ENCODE results near the gene PTMS.

The PTMS gene

GRCh38 chr12:6817662-6818157 is 51.5 kb downstream of the PTMS start (continued):
- peak; percentile 57; the same call in 1 of the 2 replicates for TF ChIP-seq ZNF473 (tag by site-specific recombination; IDR thresholded peaks at IDR 0.05)
- TF ChIP-seq ZNF214 (tag by site-specific recombination; IDR thresholded peaks at IDR 0.05; ENCODE audit: borderline replicate concordance): no peak
- no peak for TF ChIP-seq ZNF423 (tag by site-specific recombination; IDR thresholded peaks at IDR 0.05)
- no peak for TF ChIP-seq ZNF596 (tag by site-specific recombination; IDR thresholded peaks at IDR 0.05)
- TF ChIP-seq IKZF3 (tag by site-specific recombination; IDR thresholded peaks at IDR 0.05): no peak
- TF ChIP-seq ZNF138 (tag by site-specific recombination; IDR thresholded peaks at IDR 0.05; ENCODE audit: borderline replicate concordance): no peak
- TF ChIP-seq KLF17 (tag by site-specific recombination; IDR thresholded peaks at IDR 0.05): no peak
- no peak for TF ChIP-seq KLF7 (tag by site-specific recombination; IDR thresholded peaks at IDR 0.05; ENCODE audit: borderline replicate concordance)
- TF ChIP-seq REPIN1 (tag by site-specific recombination; IDR thresholded peaks at IDR 0.05; ENCODE audit: low read depth): no peak
- TF ChIP-seq ZFP3 (tag by site-specific recombination; IDR thresholded peaks at IDR 0.05; ENCODE audit: low read depth): no peak
- no peak for TF ChIP-seq ZNF76 (tag by site-specific recombination; IDR thresholded peaks at IDR 0.05; ENCODE audit: borderline replicate concordance, low read depth)
- no peak for TF ChIP-seq ZNF704 (tag by site-specific recombination; IDR thresholded peaks at IDR 0.05)
- no peak for TF ChIP-seq ZNF670 (tag by site-specific recombination; IDR thresholded peaks at IDR 0.05; ENCODE audit: low read depth)
- TF ChIP-seq ZNF692 (tag by site-specific recombination; IDR thresholded peaks at IDR 0.05): no peak
- no peak for TF ChIP-seq SCRT2 (tag by site-specific recombination; IDR thresholded peaks at IDR 0.05)
- TF ChIP-seq OVOL3 (tag by site-specific recombination; IDR thresholded peaks at IDR 0.05): no peak
- no peak for TF ChIP-seq ZNF580 (tag by site-specific recombination; IDR thresholded peaks at IDR 0.05)
- TF ChIP-seq SP2 (tag by site-specific recombination; IDR thresholded peaks at IDR 0.05): no peak
- TF ChIP-seq ZNF157 (tag by site-specific recombination; IDR thresholded peaks at IDR 0.05): peak; percentile 44; the same call in 1 of the 2 replicates
- TF ChIP-seq AEBP2 (tag by site-specific recombination; IDR thresholded peaks at IDR 0.05; ENCODE audit: borderline replicate concordance): 0 out of 2 replicates have a peak, but pooled peaks have one; percentile 26
- TF ChIP-seq ZNF433 (tag by site-specific recombination; IDR thresholded peaks at IDR 0.05; ENCODE audit: low read depth): no peak
- peak; percentile 77; the same call in 1 of the 2 replicates for TF ChIP-seq ZNF776 (tag by site-specific recombination; IDR thresholded peaks at IDR 0.05; ENCODE audit: borderline replicate concordance)
- TF ChIP-seq ZNF175 (tag by site-specific recombination; IDR thresholded peaks at IDR 0.05): no peak
- no peak for TF ChIP-seq ZNF585B (tag by site-specific recombination; IDR thresholded peaks at IDR 0.05)
- no peak for TF ChIP-seq ZNF837 (tag by site-specific recombination; IDR thresholded peaks at IDR 0.05)
- TF ChIP-seq ZNF148 (tag by site-specific recombination; IDR thresholded peaks at IDR 0.05; ENCODE audit: borderline replicate concordance): 0 out of 2 replicates have a peak, but pooled peaks have one; percentile 66
- TF ChIP-seq CTCF (tag by site-specific recombination; IDR thresholded peaks at IDR 0.05): no peak
- no peak for TF ChIP-seq ZXDB (tag by site-specific recombination; IDR thresholded peaks at IDR 0.05)
- no peak for TF ChIP-seq ZNF510 (tag by site-specific recombination; IDR thresholded peaks at IDR 0.05; ENCODE audit: insufficient replicate concordance)
- no peak for TF ChIP-seq ZNF223 (tag by site-specific recombination; IDR thresholded peaks at IDR 0.05)
- no peak for TF ChIP-seq ZEB2 (tag by site-specific recombination; IDR thresholded peaks at IDR 0.05)
